Prostate gland (tissue), 2 donors: ENCODE data around the gene ANKRD9.
"Not testable (repeated sequence)": the region's sequence is repeated elsewhere in the genome, so short reads cannot be mapped to it uniquely, and the experiment has no call there.

Experiments used
- POLR2A ChIP-seq: fragments of 450-650 bp; IDR thresholded peaks from one replicate; pipeline ENCODE4 v1.6.1; 2016; ENCODE audit warnings: antibody characterized with exemption, mild to moderate bottlenecking
- POLR2AphosphoS5 ChIP-seq: sonication (generic); formaldehyde crosslinking; IDR thresholded peaks from one replicate; pipeline ENCODE4 v1.6.1; 2017; ENCODE audit warnings: antibody characterized with exemption
- TF ChIP-seq, protein P1 (sequence below), 4 experiments: fragments of 200-600 bp in 2 of 4; fragments of 450-650 bp in 2 of 4; sonication (generic) in 2 of 4; IDR thresholded peaks; 1 replicate in 3 of 4; 2 replicates in 1 of 4; pipeline ENCODE4 v1.5.1; 2016 to 2019; ENCODE audit warnings: antibody characterized with exemption in 4 of 4, mild to moderate bottlenecking in 2 of 4, moderate library complexity in 2 of 4

DNA sequence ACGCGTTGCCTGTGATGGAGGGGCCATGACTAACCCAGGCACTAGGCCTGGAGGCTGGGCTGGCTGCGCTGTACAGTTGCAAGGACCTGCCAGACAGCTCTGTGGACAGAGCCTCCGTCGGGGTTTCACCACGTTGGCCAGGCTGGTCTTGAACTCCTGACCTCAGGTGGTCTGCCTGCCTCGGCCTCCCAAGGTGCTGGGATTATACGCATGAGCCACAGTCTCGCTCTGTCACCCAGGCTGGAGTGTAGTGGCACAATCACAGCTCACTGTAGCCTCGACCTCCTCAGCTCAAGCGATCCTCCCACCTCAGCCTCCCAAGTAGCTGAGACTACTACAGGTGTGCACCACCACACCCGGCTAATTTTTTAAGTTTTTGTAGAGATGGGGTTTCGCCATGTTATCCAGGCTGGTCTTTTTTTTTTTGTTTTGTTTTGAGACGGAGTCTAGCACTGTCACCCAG is 31.5 kb upstream of the ANKRD9 start:
- TF ChIP-seq, protein P1, sequence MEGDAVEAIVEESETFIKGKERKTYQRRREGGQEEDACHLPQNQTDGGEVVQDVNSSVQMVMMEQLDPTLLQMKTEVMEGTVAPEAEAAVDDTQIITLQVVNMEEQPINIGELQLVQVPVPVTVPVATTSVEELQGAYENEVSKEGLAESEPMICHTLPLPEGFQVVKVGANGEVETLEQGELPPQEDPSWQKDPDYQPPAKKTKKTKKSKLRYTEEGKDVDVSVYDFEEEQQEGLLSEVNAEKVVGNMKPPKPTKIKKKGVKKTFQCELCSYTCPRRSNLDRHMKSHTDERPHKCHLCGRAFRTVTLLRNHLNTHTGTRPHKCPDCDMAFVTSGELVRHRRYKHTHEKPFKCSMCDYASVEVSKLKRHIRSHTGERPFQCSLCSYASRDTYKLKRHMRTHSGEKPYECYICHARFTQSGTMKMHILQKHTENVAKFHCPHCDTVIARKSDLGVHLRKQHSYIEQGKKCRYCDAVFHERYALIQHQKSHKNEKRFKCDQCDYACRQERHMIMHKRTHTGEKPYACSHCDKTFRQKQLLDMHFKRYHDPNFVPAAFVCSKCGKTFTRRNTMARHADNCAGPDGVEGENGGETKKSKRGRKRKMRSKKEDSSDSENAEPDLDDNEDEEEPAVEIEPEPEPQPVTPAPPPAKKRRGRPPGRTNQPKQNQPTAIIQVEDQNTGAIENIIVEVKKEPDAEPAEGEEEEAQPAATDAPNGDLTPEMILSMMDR (IDR thresholded peaks at IDR 0.05) = not testable (repeated sequence)
- not testable (repeated sequence) for TF ChIP-seq POLR2AphosphoS5, POLR2A
